ENCODE measurements around the gene SNRPA1. TPM values are rescaled to one million over a fixed set of nuclear protein-coding genes. Genes with fewer than 3 reads are reported as not detected.

The SNRPA1 gene
- total RNA-seq, 4 donors from 2014 or later = 29.7 to 57.1 (median 47.5) TPM

GRCh38 chr15:101276501-101277037 is 18.5 kb downstream of the SNRPA1 start:
- 10 to 26% methylated on average over 9 to 13 of the region's 14 CpGs for WGBS, 2 donors
- H3K9me3 ChIP-seq = no peaks in the 10 kb centered on the region
- peaks cover 21 to 65% (median 30%) of the 10 kb centered on the region in 3 donors for H3K36me3 ChIP-seq
- DNase-seq = no peak
- peaks cover 5 to 22% (median 15%) of the 10 kb centered on the region in 3 donors for H3K4me1 ChIP-seq
- H3K27me3 ChIP-seq = no peaks in the 10 kb centered on the region
- peak overlapping the region; percentile 65 to 89 (median 76) for H3K4me3 ChIP-seq
- TF ChIP-seq POLR2A (IDR thresholded peaks at IDR 0.05) = no peak
- TF ChIP-seq, protein P1, sequence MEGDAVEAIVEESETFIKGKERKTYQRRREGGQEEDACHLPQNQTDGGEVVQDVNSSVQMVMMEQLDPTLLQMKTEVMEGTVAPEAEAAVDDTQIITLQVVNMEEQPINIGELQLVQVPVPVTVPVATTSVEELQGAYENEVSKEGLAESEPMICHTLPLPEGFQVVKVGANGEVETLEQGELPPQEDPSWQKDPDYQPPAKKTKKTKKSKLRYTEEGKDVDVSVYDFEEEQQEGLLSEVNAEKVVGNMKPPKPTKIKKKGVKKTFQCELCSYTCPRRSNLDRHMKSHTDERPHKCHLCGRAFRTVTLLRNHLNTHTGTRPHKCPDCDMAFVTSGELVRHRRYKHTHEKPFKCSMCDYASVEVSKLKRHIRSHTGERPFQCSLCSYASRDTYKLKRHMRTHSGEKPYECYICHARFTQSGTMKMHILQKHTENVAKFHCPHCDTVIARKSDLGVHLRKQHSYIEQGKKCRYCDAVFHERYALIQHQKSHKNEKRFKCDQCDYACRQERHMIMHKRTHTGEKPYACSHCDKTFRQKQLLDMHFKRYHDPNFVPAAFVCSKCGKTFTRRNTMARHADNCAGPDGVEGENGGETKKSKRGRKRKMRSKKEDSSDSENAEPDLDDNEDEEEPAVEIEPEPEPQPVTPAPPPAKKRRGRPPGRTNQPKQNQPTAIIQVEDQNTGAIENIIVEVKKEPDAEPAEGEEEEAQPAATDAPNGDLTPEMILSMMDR (IDR thresholded peaks at IDR 0.05) = peak in 5 of 6 experiments; percentile 14 to 42 (median 22)
- intact Hi-C loops (cut with DNase I) = no loop called here
- peak overlapping the region; percentile 91 to 97 (median 93) for H3K27ac ChIP-seq

DNA sequence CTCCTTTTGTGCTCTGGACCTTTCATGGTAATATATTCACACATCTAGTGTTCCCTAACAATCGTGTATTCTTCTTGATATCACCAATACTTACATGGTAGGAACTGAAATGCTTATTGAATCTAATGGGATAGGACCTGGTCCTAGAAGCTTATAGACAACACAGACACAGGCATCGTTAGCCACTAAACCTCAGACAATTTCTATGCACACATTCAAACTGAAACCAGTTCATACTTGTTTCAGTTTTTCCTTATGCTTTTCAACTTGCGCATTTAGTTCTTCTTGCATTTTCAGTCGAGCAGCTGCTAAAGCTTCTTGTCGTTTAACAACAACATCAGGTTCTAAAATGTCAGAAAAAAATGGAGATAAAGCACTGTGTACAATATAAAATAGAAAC is 20.0 kb downstream of the SNRPA1 start:
- intact Hi-C loops (cut with DNase I) = no loop called here
- no peak overlapping the region for H3K4me3 ChIP-seq
- peaks cover 25 to 65% (median 33%) of the 10 kb centered on the region in 3 donors for H3K36me3 ChIP-seq
- peaks cover 5 to 22% (median 15%) of the 10 kb centered on the region in 3 donors for H3K4me1 ChIP-seq
- no peaks in the 10 kb centered on the region for H3K27me3 ChIP-seq
- no peaks in the 10 kb centered on the region for H3K9me3 ChIP-seq
- TF ChIP-seq, protein P1 (IDR thresholded peaks at IDR 0.05) = no peak
- TF ChIP-seq POLR2A (IDR thresholded peaks at IDR 0.05) = no peak
- DNase-seq = no peak
- WGBS, 2 donors = 60 to 72% methylated on average over 5 of the region's 5 CpGs
- H3K27ac ChIP-seq = no peak overlapping the region

DNA sequence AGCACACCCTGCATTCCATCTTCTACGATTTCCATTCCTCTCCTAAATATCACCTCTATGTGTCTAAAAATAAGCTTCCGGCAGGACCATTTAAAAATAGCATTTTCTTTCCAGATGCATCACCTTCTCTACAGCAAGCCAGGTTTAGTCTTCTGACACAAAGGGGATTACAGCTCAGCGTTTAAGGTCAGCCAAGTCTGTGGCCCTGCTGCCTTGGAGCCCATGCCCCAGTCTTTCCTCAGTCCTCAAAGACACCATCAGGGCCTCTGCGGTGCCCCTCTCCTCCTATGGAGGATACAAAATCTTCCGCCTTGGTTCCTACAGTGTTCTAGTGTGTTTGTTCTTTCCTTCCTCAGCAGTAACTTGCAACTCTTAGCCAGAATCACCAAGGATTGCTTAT is 21.5 kb downstream of the SNRPA1 start:
- DNase-seq = no peak
- WGBS, 2 donors = 74 to 78% methylated on average over 5 of the region's 5 CpGs
- intact Hi-C loops (cut with DNase I) = no loop called here
- no peak for TF ChIP-seq POLR2A (IDR thresholded peaks at IDR 0.05)
- TF ChIP-seq, protein P1 (IDR thresholded peaks at IDR 0.05) = no peak
- H3K4me3 ChIP-seq = no peak overlapping the region
- peaks cover 5 to 22% (median 15%) of the 10 kb centered on the region in 3 donors for H3K4me1 ChIP-seq
- H3K9me3 ChIP-seq = no peaks in the 10 kb centered on the region
- peaks cover 25 to 67% (median 33%) of the 10 kb centered on the region in 3 donors for H3K36me3 ChIP-seq
- no peaks in the 10 kb centered on the region for H3K27me3 ChIP-seq
- H3K27ac ChIP-seq = no peak overlapping the region

DNA sequence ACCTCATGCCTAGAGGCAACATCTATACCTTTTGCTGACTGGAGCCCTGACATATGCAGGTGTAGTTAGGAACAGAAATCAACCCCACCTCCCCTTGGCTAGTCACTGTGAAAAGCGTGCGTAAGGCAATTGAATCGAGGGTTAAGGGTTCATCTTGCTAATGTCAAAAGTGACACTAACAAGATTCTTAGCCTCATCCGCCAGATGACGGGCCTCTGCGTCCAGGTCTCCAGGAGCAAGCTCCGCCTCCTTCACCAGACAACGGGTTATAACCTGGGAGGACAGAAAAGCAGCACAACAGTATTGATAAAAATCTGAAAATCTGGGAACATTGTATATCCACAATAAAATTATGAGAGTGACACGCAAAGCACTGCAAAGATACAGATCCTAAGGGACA is 22.5 kb downstream of the SNRPA1 start:
- DNase-seq = no peak
- peaks cover 25 to 67% (median 33%) of the 10 kb centered on the region in 3 donors for H3K36me3 ChIP-seq
- 93 to 94% methylated on average over 9 of the region's 9 CpGs for WGBS, 2 donors
- peaks cover 5 to 22% (median 14%) of the 10 kb centered on the region in 3 donors for H3K4me1 ChIP-seq
- TF ChIP-seq, protein P1 (IDR thresholded peaks at IDR 0.05) = no peak
- TF ChIP-seq POLR2A (IDR thresholded peaks at IDR 0.05) = no peak
- no peaks in the 10 kb centered on the region for H3K9me3 ChIP-seq
- no peak overlapping the region for H3K27ac ChIP-seq
- no peak overlapping the region for H3K4me3 ChIP-seq
- intact Hi-C loops (cut with DNase I) = no loop called here
- no peaks in the 10 kb centered on the region for H3K27me3 ChIP-seq

- no peak for DNase-seq
- Histone ChIP-seq H3K9me3 (no peaks in the 10 kb centered on the region), H3K27ac (no peak overlapping the region), H3K27me3 (no peaks in the 10 kb centered on the region), H3K4me3 (no peak overlapping the region), H3K4me1 (peaks cover 0 to 31% (median 10%) of the 10 kb centered on the region in 3 donors), H3K36me3 (peaks cover 25 to 58% (median 33%) of the 10 kb centered on the region in 3 donors)
- 85 to 87% methylated on average over 16 of the region's 16 CpGs for WGBS, 2 donors
- TF ChIP-seq, protein P1 (IDR thresholded peaks at IDR 0.05) = peak in 3 of 6 experiments; percentile 10 to 32 (median 13)
- no peak for TF ChIP-seq POLR2A (IDR thresholded peaks at IDR 0.05)
- intact Hi-C loops (cut with DNase I) = no loop called here
Observed at GRCh38 chr15:101269479-101270223, 25.4 kb downstream of the SNRPA1 start.
